ENCODE results near the gene HOXB9. TPM values are rescaled to one million over a fixed set of nuclear protein-coding genes. Genes with fewer than 3 reads are reported as not detected.

Gene HOXB9
- total and polyA plus RNA-seq, 2 of the 13 experiments (the other 11 are each of a cell fraction or from before 2014, with no cell fraction given) = not detected

GRCh38 chr17:48636177-48637018, 10.2 kb upstream of the HOXB9 start (continued):
- TF ChIP-seq HIC2 (CRISPR knock-in tag; IDR thresholded peaks at IDR 0.05; ENCODE audit: low read depth) (peak; percentile 55; the same call in 1 of the 2 replicates), ISL2 (CRISPR knock-in tag; IDR thresholded peaks at IDR 0.05) (peak; percentile 53), HINFP (CRISPR knock-in tag; IDR thresholded peaks at IDR 0.05; ENCODE audit: low read depth) (no peak), ZNF18 (CRISPR knock-in tag; IDR thresholded peaks at IDR 0.05; ENCODE audit: insufficient replicate concordance) (no peak), FOSL2 (CRISPR knock-in tag; IDR thresholded peaks at IDR 0.05) (peak; percentile 23; the same call in 1 of the 2 replicates), KLF6 (CRISPR knock-in tag; IDR thresholded peaks at IDR 0.05) (peak; percentile 55; the same call in 1 of the 2 replicates), DR1 (CRISPR knock-in tag; IDR thresholded peaks at IDR 0.05) (peak; percentile 60; the same call in 1 of the 2 replicates), HIVEP1 (CRISPR knock-in tag; IDR thresholded peaks at IDR 0.05) (no peak), NFIB (CRISPR knock-in tag; IDR thresholded peaks at IDR 0.05; ENCODE audit: borderline replicate concordance) (no peak), TFAP4 (IDR thresholded peaks at IDR 0.05; ENCODE audit: borderline replicate concordance, low read depth) (no peak), ASH2L (IDR thresholded peaks at IDR 0.05; ENCODE audit: insufficient read length, low read depth, low read length) (peak; percentile 22), ZNF512B (CRISPR knock-in tag; IDR thresholded peaks at IDR 0.05; ENCODE audit: borderline replicate concordance) (0 out of 2 replicates have a peak, but pooled peaks have one; percentile 6), THAP11 (CRISPR knock-in tag; IDR thresholded peaks at IDR 0.05) (peak; percentile 40; the same call in 1 of the 2 replicates), ETV5 (CRISPR knock-in tag; IDR thresholded peaks at IDR 0.05; ENCODE audit: borderline replicate concordance) (peak; percentile 32; the same call in 1 of the 2 replicates), IRF2 (CRISPR knock-in tag; IDR thresholded peaks at IDR 0.05) (0 out of 2 replicates have a peak, but pooled peaks have one; percentile 42), CHCHD3 (CRISPR knock-in tag; IDR thresholded peaks at IDR 0.05) (no peak), MYPOP (CRISPR knock-in tag; IDR thresholded peaks at IDR 0.05) (peak; percentile 55; the same call in 1 of the 2 replicates), STAG1 (CRISPR knock-in tag; IDR thresholded peaks at IDR 0.05) (peak; percentile 47)

Data from HepG2 (cell line).